AG09309 (cell line): Measurements from ENCODE around the gene TXNIP.

ENCODE experiments used
- DNase-seq: peaks from one replicate; pipeline ENCODE4 v3.0.0-alpha.2; 2010; ENCODE audit warnings: low read depth
- H3K4me3 ChIP-seq: 2 replicates; pipeline ENCODE4 v1.5.1; 2011; ENCODE audit warnings: mild to moderate bottlenecking, low read depth, low read length, moderate library complexity; ENCODE audit not compliant: control insufficient read depth
- TF ChIP-seq, protein P1 (sequence below): IDR thresholded peaks from 2 replicates; pipeline ENCODE4 v1.5.1; 2011; ENCODE audit warnings: mild to moderate bottlenecking, low read depth, low read length, inconsistent platforms; ENCODE audit not compliant: insufficient read depth, control insufficient read depth; ENCODE audit errors: missing control alignments

The TXNIP gene

GRCh38 chr1:145958734-145959133 is 37.6 kb downstream of the TXNIP start:
- TF ChIP-seq, protein P1, sequence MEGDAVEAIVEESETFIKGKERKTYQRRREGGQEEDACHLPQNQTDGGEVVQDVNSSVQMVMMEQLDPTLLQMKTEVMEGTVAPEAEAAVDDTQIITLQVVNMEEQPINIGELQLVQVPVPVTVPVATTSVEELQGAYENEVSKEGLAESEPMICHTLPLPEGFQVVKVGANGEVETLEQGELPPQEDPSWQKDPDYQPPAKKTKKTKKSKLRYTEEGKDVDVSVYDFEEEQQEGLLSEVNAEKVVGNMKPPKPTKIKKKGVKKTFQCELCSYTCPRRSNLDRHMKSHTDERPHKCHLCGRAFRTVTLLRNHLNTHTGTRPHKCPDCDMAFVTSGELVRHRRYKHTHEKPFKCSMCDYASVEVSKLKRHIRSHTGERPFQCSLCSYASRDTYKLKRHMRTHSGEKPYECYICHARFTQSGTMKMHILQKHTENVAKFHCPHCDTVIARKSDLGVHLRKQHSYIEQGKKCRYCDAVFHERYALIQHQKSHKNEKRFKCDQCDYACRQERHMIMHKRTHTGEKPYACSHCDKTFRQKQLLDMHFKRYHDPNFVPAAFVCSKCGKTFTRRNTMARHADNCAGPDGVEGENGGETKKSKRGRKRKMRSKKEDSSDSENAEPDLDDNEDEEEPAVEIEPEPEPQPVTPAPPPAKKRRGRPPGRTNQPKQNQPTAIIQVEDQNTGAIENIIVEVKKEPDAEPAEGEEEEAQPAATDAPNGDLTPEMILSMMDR = no peak
- H3K4me3 ChIP-seq = no peak overlapping the region

DNA sequence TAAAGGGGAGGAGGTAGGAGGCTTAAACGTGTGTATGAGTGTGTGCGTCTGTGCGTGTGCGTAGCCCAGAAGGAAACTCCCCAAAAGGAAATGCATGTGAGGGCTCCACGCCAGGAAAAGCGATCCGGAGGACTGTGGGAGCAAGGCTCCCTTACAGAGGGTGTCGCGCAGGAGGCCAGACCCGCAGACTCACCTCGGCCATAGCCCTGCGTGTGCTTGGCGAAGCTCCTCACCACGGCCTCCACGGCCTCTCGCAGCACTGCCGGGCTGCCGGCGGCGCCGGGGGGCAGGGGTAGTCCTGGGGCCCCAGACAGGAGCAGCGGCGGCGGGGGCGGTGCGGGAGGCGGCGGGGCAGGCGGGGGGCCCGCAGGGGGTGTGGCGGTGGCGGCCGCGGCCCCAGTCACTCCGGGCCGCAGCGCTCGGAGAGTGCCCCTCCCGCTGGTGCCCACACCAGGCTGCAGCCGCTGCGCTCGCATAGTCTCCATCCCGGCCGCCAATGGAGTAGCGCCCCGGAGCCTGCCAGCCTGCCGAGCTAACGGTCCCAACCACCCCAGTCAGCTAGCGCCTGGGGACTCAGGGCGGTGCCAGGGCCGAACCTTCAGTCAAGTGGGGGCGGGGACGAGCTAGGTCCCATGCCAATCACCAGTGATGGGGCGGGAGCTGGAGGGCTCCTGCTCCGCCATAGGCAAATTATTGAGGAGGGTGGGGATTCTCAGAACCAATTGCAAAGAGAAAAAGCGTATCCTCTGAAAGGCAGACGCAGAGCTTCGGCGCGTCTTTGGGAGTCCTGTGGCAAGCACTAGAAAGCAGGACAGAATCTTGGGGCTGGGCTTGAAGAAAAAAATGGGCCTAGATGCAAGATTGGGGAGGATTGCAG is 38.7 kb downstream of the TXNIP start, which contains the start of gene LIX1L:
Gene LIX1L, minus strand, starts transcription at position 575 of the 877 bp plus-strand sequence. Its CDS starts 90 bp downstream, at position 485.
- TF ChIP-seq, protein P1 = no peak
- peak; percentile 89 for DNase-seq
- H3K4me3 ChIP-seq = peak within 1 kb of the TSS; percentile 76

More at GRCh38 chr1:145958734-145959133, 37.6 kb downstream of the TXNIP start:
- DNase-seq = no peak

GRCh38 chr1:145956781-145957442 is 39.5 kb downstream of the TXNIP start:
- no peak for DNase-seq
- H3K4me3 ChIP-seq = peak overlapping the region; percentile 76
- TF ChIP-seq, protein P1 = no peak

GRCh38 chr1:145956361-145956760 is 40.0 kb downstream of the TXNIP start:
- TF ChIP-seq, protein P1 = no peak
- no peak for DNase-seq
- H3K4me3 ChIP-seq = peak overlapping the region; percentile 76

GRCh38 chr1:145955436-145955835 is 40.9 kb downstream of the TXNIP start:
- TF ChIP-seq, protein P1 = no peak
- no peak for DNase-seq
- no peak overlapping the region for H3K4me3 ChIP-seq

DNA sequence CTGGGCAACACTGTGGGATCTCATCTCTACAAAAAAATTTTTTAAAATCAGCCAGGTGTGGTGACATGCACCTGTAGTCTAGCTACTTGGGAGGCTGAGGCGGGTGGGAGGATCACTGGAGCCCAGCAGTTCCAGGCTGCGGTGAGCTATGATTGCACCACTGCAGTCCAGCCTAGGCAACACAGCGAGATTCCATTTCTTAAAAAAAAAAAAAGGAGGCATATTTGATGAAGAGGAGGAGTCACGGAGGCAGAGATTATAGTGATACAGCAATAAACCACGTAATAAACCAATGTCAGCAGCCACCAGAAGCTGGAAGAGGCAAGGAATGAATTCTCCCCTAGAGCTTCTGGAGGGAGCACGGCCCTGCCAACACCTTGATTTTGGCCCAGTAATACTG is 42.5 kb downstream of the TXNIP start:
- no peak for DNase-seq
- TF ChIP-seq, protein P1 = no peak
- H3K4me3 ChIP-seq = no peak overlapping the region
